Muscle of arm (tissue), 12 donors: ENCODE results near the gene RNASE1. TPM values are rescaled to one million over a fixed set of nuclear protein-coding genes. Genes with fewer than 3 reads are reported as not detected.
"Not testable (repeated sequence)": the region's sequence is repeated elsewhere in the genome, so short reads cannot be mapped to it uniquely, and the experiment has no call there.

Source experiments
- DNase-seq: peaks from one replicate; pipeline ENCODE4 v3.0.0-alpha.2; 2013
- polyA plus RNA-seq, 12 donors: library from polyadenylated mRNA; unstranded; fragments of 120-200 nt; gene quantifications; one replicate each; pipeline ENCODE4 v1.2.1, GENCODE V29; 2013; ENCODE audit not compliant: insufficient read length in 12 of 12

RNASE1 gene
- polyA plus RNA-seq, 12 donors = 135 to 267 (median 179) TPM; not detected in 1

DNA sequence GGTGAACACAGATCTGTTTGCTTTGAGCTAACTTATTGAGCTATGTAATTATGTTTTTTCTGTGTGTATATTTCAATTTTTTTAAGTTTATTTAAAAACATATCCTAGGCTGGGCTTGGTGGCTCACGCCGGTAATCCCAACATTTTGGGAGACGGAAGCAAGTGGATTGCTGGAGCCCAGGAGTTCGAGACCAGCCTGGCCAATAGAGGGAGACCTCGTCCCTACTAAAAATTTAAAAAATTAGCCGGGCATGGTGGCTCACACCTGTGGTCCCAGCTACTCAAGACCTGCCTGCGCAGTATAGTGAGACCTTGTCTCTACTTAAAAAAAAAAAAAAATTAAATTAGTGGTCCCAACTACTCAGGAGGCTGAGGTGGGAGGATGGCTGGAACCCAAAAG, 16.2 kb upstream of the RNASE1 start:
- DNase-seq = no peak

GRCh38 chr14:20815946-20816345, 13.3 kb upstream of the RNASE1 start:
- DNase-seq = not testable (repeated sequence)

DNA sequence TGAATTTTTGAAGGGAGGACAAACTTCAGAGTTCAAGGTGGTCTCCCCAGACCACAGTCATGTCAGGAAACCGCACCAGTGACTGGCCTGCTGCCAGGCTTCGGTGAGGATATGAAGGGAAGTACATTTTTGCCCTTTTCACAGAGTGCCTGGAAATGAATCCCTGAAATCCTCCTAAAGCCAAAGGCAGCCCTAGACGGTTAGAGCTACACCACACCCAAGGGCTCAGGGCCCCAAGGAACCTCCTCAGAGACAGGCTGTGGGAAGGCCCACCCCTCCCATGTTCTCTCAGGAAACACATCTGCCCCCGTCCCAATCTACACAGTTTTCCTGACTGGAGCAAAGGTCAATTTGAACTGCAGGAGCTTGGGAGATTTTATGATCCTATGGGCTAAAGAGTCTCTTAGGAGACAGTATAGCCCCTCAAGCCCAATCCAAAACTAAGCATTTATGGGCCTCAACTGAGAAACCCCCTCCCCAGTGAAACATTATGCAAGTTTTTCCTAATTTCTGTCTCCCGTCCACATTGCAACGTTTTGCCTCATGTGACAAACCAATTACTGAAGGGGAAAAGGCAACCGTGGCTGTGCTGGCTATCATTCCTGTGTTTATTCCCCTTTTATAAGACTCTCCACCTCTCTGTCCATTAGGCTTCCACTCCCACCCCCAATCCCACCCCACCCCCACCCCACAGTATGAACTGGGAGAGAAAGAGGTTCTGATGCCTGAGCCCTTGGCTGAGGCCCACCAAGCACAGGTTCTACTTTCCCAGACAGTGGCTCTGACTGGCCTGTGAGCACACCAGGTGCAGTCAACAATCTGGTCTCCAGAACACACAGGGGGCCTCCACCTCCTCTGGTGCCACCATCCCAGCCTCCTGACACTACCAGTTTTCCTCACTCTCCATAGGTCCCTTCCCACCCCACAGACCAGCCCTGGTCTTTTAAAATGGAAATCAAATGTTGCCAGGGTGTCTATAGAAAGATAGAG, 9.6 kb upstream of the RNASE1 start:
- DNase-seq = no peak

- no peak for DNase-seq
Observed at GRCh38 chr14:20809917-20810316, 7.3 kb upstream of the RNASE1 start.

DNA sequence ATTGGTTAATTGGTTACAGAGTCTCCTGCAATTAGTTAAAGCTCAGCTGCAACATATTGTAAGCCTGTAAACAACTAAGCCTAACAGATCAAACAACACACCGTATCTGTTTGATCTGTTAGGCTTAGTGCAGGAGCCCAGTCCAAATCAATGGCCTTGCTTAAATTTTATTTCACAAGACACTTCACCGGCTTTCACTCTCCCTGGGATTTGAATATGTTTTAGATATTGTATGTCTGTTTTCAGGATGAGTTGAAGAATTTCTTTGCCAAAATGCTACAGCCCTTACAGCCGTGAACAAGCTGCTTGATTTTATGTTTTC, 5.5 kb upstream of the RNASE1 start:
- no peak for DNase-seq

DNA sequence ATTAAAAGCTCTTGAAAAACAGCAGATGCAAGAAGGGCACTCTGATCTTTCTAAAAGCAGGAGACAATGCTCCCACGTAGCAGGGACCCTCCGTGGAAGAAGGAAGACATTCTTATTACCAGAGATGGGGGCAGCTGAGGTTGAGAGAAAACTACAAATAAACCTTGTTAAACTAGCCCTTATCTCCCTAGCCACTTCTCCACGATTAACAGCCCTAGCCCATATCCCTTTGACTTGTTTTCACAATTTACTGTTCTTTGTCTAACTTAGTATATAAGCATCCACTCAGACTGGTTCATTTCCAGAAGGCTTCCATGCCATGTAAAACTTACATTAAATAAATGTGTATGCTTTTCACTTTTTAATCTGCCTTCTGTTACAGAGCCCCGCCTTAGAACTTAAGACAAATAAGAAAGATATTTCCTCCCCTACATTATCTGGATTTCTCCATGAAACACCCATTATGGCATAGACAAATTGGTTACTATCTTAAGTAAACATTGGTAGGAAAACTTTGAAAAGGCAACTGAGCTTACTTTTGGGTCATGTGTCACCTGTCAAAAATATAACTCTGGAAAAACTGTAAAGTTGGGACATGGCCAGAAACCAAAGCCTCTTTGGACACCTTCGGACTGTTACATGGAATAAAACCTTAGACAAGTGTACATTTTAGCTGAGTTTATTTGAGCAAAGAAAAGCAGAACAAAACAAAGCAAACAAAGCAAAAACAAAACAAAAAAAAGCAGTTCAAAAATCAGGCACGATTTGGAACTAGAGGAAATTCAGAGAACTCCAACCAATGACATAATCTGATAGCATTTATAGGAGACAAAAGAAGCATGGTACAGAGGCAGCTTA, 4.9 kb upstream of the RNASE1 start:
- no peak for DNase-seq

- DNase-seq = no peak
Observed at GRCh38 chr14:20805485-20805884, 2.8 kb upstream of the RNASE1 start.

DNA sequence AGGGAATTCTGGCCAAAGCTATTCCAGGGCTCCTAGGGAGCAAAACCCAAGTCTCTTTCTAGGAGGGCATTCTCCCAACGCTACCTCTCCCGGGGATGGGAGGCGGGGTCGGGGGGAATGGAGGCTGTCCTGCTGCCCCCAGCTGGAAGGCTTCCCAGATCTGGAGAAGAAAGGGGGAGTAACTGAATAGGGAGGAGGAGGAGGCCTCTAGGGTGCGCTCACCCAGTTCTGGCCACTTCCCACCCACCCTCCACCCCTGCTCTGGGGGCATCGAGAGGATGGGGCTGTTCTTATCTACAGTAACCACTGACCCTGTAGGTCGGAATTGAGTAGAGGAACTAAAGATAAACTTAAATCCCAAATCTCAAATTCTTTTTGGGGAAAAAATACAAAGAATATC, 579 bp upstream of the RNASE1 start:
- DNase-seq = no peak

DNA sequence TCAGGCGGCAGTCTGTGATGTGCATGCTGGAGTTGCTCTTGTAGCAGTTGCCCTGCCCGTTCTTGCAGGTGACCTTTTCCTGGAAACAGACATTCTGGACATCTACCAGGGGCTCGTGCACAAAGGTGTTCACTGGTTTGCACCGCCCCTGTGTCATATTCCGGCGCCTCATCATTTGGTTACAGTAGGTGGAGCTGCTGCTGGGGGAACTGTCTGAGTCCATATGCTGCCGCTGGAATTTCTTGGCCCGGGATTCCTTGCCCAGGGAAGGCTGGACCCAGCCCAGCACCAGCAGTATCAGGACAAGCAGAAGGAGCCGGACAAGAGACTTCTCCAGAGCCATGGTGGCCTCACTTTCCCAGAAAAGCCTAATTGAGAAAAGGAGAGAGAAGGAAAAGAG, 918 bp downstream of the RNASE1 start:
- no peak for DNase-seq

- DNase-seq = no peak
Observed at GRCh38 chr14:20799892-20800544, 2.6 kb downstream of the RNASE1 start.

DNA sequence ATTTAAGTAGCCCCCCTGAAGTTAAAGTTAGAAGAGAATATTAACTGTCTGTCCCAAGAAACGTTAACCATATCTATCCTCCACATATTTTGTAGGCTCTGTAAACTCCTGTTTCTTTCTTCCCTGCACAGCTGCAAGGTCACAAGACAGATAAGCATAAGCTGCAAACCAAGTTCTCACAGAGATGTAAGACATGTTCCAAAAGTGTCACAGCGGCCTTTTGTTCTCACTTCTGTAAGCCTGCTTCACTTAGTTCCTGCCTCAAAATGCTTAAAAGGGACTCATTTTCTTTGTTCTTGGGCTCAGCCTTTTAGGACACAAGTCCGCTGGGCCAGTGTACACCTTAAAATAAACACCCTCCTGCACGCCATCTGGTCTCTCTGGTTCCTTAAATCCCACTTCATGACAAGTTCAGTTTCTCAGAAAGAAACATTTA, 3.2 kb downstream of the RNASE1 start:
- no peak for DNase-seq

DNA sequence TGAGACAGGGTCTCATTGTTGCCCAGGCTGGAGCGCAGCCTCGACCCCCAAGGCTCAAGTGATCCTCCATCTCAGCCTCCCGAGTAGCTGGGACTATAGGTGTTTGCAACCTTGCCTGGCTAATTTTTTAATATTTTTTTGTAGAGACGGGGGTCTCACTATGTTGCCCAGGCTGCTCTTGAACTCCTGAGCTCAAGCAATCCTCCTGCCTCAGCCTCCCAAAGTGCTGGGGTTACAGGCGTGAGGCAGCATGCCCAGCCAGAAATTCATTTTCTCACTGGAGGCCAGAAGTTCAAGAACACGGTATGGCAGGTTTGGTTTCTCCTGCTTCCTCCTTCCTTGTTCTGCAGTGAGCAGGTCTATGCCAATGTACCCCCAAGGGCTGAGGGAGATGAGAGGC, 3.7 kb downstream of the RNASE1 start:
- DNase-seq = no peak

DNA sequence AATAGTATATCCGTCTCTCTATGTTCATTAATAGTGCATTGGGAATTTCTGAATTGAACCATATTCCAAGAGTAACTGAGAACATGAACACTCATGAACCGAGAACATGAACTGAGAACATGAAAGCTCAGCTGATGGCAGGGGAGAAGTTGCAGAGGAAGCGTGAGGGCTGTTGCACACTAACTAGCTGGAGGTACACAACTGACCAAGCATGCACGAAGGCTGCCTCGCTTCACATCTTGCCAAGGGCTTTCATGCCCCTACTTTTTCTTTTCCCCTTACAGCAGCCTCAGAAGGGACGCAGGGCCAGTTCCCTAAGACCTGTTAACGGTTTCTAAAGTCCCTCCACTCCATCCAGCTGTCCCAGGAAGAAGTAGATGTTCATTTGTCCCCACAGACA, 4.3 kb downstream of the RNASE1 start:
- no peak for DNase-seq

DNA sequence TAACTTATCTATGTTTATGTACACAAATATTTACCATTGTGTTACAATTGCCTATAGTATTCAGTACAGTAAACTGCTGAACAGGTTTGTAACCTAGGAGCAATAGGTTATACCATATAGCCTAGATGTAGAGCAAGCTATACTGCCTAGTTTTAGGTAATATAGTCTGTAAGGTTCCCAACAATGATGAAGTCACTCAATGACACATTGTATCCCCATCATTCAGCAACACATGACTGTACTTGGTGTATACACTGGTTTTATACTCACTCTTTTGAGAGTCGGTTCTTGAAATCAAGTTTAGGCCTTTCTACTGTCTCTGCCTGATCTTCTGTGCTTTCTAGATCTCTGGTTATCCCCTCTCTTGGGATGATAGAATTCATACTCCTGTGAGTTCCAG, 5.5 kb downstream of the RNASE1 start:
- DNase-seq = no peak

DNA sequence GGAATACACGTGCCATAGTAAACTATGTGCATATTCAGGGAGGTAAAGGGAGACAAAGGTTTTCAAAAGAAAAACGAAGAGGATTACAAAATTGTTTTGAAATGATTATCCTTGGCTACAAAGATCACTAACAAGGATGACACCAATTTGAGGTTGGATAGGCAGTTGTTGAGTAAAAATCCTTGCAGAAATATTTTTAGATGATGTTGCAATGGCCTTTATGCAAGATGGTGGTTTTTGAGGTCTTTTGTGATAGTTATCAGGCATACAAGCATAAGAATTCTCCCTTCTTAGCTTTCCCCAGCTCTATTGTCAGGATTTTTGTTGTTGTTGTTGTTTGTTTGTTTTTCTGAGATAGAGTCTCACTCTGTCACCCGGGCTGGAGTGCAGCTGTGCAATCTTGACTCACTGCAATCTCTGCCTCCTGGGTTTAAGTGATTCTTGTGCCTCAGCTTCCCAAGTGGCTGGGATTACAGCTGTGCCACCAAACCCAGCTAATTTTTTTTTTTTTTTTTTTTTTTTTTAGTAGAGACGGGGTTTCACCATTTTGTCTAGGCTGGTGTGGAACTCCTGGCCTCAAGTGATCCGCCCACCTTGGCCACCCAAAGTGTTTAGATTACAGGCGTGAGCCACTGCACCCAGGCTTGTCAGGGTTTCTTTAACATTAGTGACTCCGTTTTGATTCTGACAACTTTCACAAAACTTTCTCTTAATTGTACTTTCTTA, 7.8 kb downstream of the RNASE1 start:
- DNase-seq = no peak

GRCh38 chr14:20792556-20792955, 10.1 kb downstream of the RNASE1 start:
- DNase-seq = no peak

- DNase-seq = no peak
Observed at GRCh38 chr14:20791597-20791996, 11.0 kb downstream of the RNASE1 start.

- no peak for DNase-seq
Observed at GRCh38 chr14:20791187-20791586, 11.5 kb downstream of the RNASE1 start.

DNA sequence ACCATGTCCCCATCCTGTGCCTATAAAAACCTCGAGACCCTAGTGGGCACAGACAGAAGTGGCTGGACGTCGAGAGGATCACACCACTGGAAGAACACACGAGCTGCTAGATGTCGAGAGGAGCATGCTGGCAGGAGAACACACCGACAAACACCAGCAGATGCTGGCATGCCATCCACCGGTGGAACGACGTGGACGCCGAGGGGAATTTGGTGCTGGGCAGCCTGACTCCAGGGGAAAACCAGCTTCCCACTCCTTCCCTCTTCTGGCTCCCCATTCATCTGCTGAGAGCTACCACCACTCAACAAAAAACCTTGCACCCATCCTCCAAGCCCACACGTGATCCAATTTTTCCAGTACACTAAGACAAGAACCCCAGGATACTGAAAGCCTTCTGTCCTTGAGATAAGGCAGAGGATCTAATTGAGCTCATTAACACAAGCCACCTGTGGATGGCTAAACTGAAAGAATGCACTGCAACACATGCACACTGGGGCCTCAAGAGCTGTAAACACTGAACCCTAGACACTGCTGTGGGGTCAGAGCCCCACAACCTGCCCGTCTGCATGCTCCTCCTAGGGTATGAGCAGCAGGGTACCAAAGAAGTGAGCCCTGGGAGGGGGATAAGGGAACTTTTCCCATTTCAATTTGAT, 12.1 kb downstream of the RNASE1 start:
- DNase-seq = no peak

DNA sequence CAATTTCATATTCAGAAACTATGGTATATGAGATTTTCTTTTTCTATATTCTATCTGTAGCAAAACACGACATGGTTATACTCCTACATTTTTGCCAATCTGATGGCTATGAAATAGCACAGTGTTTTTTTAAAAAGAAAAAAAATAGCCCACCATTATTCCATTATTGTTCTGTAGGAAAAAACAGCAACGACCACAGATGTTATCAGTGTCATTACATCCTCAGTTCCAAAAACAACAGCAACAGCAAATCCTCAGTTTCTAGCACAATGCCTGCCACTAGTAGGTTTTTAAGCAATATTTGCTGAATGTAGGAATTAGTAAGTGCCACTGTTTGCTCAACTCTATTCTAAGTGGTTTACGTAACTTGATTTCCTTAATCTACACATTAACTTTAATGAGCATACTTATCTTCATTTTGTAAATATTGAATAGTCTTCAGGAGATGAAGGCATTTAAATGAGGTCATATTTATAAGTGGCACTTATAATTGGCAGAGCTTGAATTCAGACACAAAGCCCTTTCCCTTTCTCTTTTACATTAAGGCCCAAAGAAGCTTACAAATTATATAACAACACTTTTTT, 13.3 kb downstream of the RNASE1 start:
- no peak for DNase-seq

DNA sequence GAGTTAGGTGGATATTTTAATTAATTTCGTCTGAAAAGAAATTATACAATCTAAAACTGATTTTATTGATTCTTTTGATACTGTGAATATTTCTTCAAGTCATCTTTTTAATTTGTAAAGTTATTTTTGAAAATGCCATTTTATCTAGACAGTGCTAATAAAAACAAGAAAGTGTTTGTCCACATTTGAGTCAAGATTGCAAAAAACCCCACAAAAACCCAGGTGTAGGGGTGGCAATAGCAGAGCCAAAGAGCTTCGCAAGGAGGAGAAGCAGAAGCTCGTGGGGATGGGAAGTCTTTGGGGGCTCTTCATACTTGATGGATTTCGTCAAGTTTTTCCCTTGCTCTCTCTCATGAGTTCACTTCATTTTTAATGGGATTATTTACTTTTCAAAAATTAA, 15.6 kb downstream of the RNASE1 start:
- no peak for DNase-seq
